Right cardiac atrium (tissue), 5 donors: Measurements from ENCODE around the gene OOSP4A. TPM values are rescaled to one million over a fixed set of nuclear protein-coding genes. Genes with fewer than 3 reads are reported as not detected.

Source experiments
- ATAC-seq, 2 donors: fragments of 200-7000 bp; cut with Tn5 transposase; one replicate each; pipeline versions ENCODE4 v1.8.0 to v1.9.1; 2020; ENCODE audit warnings: moderate library complexity in 2 of 2, mild to moderate bottlenecking in 1 of 2
- DNase-seq, 3 donors: peaks; one replicate each; pipeline ENCODE4 v3.0.0-alpha.2; 2020
- H3K27ac ChIP-seq: one replicate; pipeline ENCODE4 v1.5.1; 2013; ENCODE audit warnings: mild to moderate bottlenecking, low read length, control low read depth, moderate library complexity
- H3K27me3 ChIP-seq: one replicate; pipeline ENCODE4 v1.6.1; 2013; ENCODE audit not compliant: control insufficient read depth, insufficient read depth
- H3K4me1 ChIP-seq: one replicate; pipeline ENCODE4 v1.6.1; 2013; ENCODE audit warnings: low read length; ENCODE audit not compliant: control insufficient read depth, insufficient read depth
- H3K4me3 ChIP-seq: one replicate; pipeline ENCODE4 v1.5.1; 2013; ENCODE audit warnings: low read length, control low read depth
- H3K9me3 ChIP-seq: one replicate; pipeline ENCODE4 v1.6.1; 2013; ENCODE audit warnings: low read length; ENCODE audit not compliant: control insufficient read depth
- WGBS: extraction: QIAGEN DNeasy Blood & Tissue Kit; methylation state at CpG from one replicate; pipeline ENCODE4 v1.1.7; 2013; 5-methylcytosine and 5-hydroxymethylcytosine counted together
- intact Hi-C, 4 donors: fragments of 100-400 bp; cut with DNase I; formaldehyde crosslinking; loops; one replicate each; pipeline versions ENCODE4 v1.11.0 to v1.14.0; 2022 to 2023
- long read RNA-seq, 4 donors: library from polyadenylated mRNA; unstranded; transcript quantifications; one replicate each; pipeline ENCODE4 v2.0.0, GENCODE V29; 2020 to 2021
- polyA plus RNA-seq: library from polyadenylated mRNA; stranded (reverse); fragments of 200-250 nt; gene quantifications from one replicate; pipeline ENCODE4 v1.2.3, GENCODE V29; 2013
- total RNA-seq, 4 donors: library from RNA; stranded (reverse); fragmentation: NEBNext Ultra II Directional; extraction: Animal tissue kit (Norgen Biotek cat#: 25700); gene quantifications; one replicate each; pipeline ENCODE4 v1.2.1, GENCODE V29; 2021
- donor health status: healthy with polysubstance abuse.
- donor health status: DM: no; HTN: yes; CAD: no.
- donor health status: DM: no; HTN: no; CAD: no.
- donor health status: DM: no; HTN: yes; CAD: no; lungs with severe emphysema.
- donor health status: DM: yes; HTN: yes; CAD: no.

The OOSP4A gene
- total RNA-seq, result not detected
- not detected for polyA plus RNA-seq
- long read RNA-seq, donor 1, result 0 reads
- long read RNA-seq, donor 2, result 0 reads
- long read RNA-seq, donor 3, result 0 reads
- long read RNA-seq, donor 4, result 0 reads

GRCh38 chr11:59963733-59964132, at the start of gene OOSP4A:
TSS of gene OOSP4A (plus strand) at chr11:59964033. CDS start at chr11:59964033, 0 bp downstream.
- Histone ChIP-seq H3K4me1 (peaks cover 2% of the 10 kb centered on the region), H3K27me3 (no peaks in the 10 kb centered on the region), H3K9me3 (no peaks in the 10 kb centered on the region), H3K27ac (no peak within 1 kb of the TSS), H3K4me3 (no peak within 1 kb of the TSS)
- DNase-seq (no peak), ATAC-seq (no peak)
- 88% methylated on average over 3 of the region's 3 CpGs for WGBS
- intact Hi-C loops, result no loop called here

DNA sequence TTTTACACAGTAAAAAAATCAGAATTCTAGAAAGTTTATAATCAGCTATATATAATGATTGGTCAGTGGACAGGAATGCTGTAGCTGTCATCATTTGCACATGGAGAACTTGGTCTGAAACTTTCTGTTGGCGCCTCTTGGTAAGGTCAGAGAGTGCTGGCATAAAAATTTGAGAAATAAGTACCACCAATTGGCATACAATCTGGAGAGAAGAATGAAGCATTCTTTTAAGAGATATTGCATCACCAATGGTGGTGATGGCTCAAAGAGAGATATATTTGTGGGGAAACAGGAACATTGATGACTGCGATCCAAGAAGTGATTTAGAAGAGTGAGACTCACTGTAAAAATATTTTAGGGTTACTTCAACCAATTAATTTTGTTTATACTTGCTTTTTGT, 45.4 kb upstream of the OOSP4A start:
- intact Hi-C loops, result no loop called here
- H3K27ac ChIP-seq, result no peak overlapping the region
- peaks cover 5% of the 10 kb centered on the region for H3K9me3 ChIP-seq
- H3K27me3 ChIP-seq, result no peaks in the 10 kb centered on the region
- no peak overlapping the region for H3K4me3 ChIP-seq
- 81% methylated on average over 2 of the region's 2 CpGs for WGBS
- no peaks in the 10 kb centered on the region for H3K4me1 ChIP-seq
- DNase-seq (no peak), ATAC-seq (no peak)

DNA sequence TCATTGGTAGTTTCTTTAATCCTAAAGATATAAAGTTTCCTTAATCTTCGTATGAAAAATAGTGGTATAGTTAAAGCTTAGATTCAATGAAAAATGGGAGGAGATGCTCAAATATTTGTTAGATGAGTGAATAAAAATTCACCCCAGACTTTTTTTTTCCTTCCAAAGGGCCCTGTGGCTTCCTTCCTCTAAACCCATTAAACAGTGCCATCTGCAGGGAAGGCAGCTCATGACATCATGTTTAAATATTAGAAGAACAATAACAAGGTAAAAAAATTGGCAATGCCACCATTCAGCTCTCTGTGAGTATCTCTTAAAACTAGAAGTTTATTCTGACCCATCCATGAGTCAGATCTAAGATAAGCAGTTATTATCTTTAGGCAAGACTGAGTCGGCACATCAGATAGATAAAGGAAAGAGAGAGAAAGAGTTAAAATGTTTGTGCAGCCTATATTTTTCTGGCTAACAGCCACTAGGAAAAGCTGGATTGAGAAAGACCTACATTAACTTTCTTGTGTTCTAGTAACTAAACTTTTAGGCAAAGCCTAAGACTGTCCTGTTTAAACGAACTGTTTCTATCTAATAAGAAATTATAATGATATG, 44.7 kb upstream of the OOSP4A start:
- no peak overlapping the region for H3K27ac ChIP-seq
- ATAC-seq (no peak), DNase-seq (no peak)
- no peaks in the 10 kb centered on the region for H3K27me3 ChIP-seq
- intact Hi-C loops, result no loop called here
- no peak overlapping the region for H3K4me3 ChIP-seq
- WGBS, result 51% methylated on average over 3 of the region's 3 CpGs
- peaks cover 8% of the 10 kb centered on the region for H3K9me3 ChIP-seq
- no peaks in the 10 kb centered on the region for H3K4me1 ChIP-seq

DNA sequence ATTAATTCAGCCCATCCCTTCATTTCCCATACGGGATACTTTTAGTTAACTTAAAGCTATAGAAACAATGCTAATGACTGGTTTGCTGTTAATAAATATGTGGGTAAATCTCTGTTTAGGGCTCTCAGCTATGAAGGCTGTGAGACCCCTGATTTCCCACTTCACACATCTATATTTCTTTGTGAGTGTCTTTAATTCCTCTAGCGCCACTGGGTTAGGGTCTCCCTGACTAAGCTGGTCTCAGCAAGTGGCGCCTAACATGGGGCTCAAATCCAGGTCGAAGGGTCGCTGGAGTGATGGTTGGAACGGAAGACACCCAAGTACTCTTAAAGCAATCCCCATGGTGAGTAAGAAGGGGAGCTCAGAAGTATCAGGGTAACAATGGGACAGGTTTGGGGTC, 40.0 kb upstream of the OOSP4A start:
- 93% methylated on average over 6 of the region's 6 CpGs for WGBS
- intact Hi-C loops, result no loop called here
- ATAC-seq (no peak), DNase-seq (no peak)
- Histone ChIP-seq H3K4me3 (no peak overlapping the region), H3K27me3 (no peaks in the 10 kb centered on the region), H3K27ac (no peak overlapping the region), H3K9me3 (peaks cover 8% of the 10 kb centered on the region), H3K4me1 (no peaks in the 10 kb centered on the region)

DNA sequence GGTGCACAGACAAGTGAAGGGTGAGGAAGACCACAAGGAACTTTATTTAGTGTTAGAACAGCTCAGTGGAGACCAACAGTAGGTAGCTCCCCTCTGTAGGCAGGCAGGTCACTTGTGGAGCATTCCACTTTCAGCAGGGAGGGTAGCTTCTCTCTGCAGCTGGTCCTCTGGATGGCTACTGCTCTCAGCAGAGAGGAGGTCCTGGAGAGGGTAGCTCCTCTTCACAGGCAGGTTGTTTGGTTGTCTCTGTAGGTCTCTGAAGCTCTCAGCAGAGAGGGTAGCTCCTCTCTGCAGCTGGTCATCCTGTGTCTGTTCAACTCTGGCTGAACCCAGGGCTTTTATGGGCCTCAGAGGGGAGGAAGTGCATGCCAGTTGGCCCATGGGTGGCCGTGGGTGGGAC, 32.1 kb upstream of the OOSP4A start:
- WGBS, result 70% methylated on average over 1 of the region's 1 CpG
- ATAC-seq (no peak), DNase-seq (no peak)
- Histone ChIP-seq H3K4me3 (no peak overlapping the region), H3K27me3 (no peaks in the 10 kb centered on the region), H3K4me1 (no peaks in the 10 kb centered on the region), H3K9me3 (no peaks in the 10 kb centered on the region), H3K27ac (no peak overlapping the region)
- intact Hi-C loops, result no loop called here

- no peaks in the 10 kb centered on the region for H3K4me1 ChIP-seq
- 49% methylated on average over 2 of the region's 2 CpGs for WGBS
Observed at GRCh38 chr11:59938132-59938531, 25.7 kb upstream of the OOSP4A start, which contains the start of gene OOSP1. TSS of gene OOSP1 (plus strand) at chr11:59938432. CDS start at chr11:59938455, 23 bp downstream.

GRCh38 chr11:59938718-59939117, 25.1 kb upstream of the OOSP4A start:
- no peak overlapping the region for H3K4me3 ChIP-seq
- ATAC-seq (no peak), DNase-seq (no peak)
- H3K4me1 ChIP-seq, result no peaks in the 10 kb centered on the region
- H3K27ac ChIP-seq, result no peak overlapping the region
- no peaks in the 10 kb centered on the region for H3K9me3 ChIP-seq
- 98% methylated on average over 3 of the region's 3 CpGs for WGBS
- H3K27me3 ChIP-seq, result no peaks in the 10 kb centered on the region
- intact Hi-C loops, result no loop called here

More at GRCh38 chr11:59938132-59938531, 25.7 kb upstream of the OOSP4A start, which contains the start of gene OOSP1:
- no peak for DNase-seq
- no peaks in the 10 kb centered on the region for H3K9me3 ChIP-seq
- intact Hi-C loops, result no loop called here
- H3K27ac ChIP-seq, result no peak within 1 kb of the TSS
- ATAC-seq, result no peak
- H3K27me3 ChIP-seq, result no peaks in the 10 kb centered on the region
- no peak within 1 kb of the TSS for H3K4me3 ChIP-seq

GRCh38 chr11:59939482-59939881, 24.4 kb upstream of the OOSP4A start:
- intact Hi-C loops, result no loop called here
- 72% methylated on average over 2 of the region's 2 CpGs for WGBS
- ATAC-seq (no peak), DNase-seq (no peak)
- no peak overlapping the region for H3K27ac ChIP-seq
- H3K27me3 ChIP-seq, result no peaks in the 10 kb centered on the region
- no peak overlapping the region for H3K4me3 ChIP-seq
- H3K4me1 ChIP-seq, result no peaks in the 10 kb centered on the region
- H3K9me3 ChIP-seq, result no peaks in the 10 kb centered on the region

GRCh38 chr11:59941091-59941490, 22.7 kb upstream of the OOSP4A start:
- Histone ChIP-seq H3K4me1 (no peaks in the 10 kb centered on the region), H3K27me3 (no peaks in the 10 kb centered on the region), H3K9me3 (no peaks in the 10 kb centered on the region), H3K27ac (no peak overlapping the region), H3K4me3 (no peak overlapping the region)
- 77% methylated on average over 4 of the region's 4 CpGs for WGBS
- no peak for DNase-seq
- intact Hi-C loops, result no loop called here
- ATAC-seq, result no peak

GRCh38 chr11:59943997-59944714, 19.7 kb upstream of the OOSP4A start:
- no peak for ATAC-seq
- DNase-seq, result no peak
- intact Hi-C loops, result no loop called here
- Histone ChIP-seq H3K27ac (no peak overlapping the region), H3K4me1 (no peaks in the 10 kb centered on the region), H3K4me3 (no peak overlapping the region), H3K27me3 (no peaks in the 10 kb centered on the region), H3K9me3 (no peaks in the 10 kb centered on the region)
- WGBS, result 88% methylated on average over 3 of the region's 3 CpGs

- Histone ChIP-seq H3K4me3 (no peak overlapping the region), H3K27me3 (no peaks in the 10 kb centered on the region), H3K4me1 (no peaks in the 10 kb centered on the region), H3K27ac (no peak overlapping the region), H3K9me3 (no peaks in the 10 kb centered on the region)
- intact Hi-C loops, result no loop called here
- ATAC-seq (no peak), DNase-seq (no peak)
- 47% methylated on average over 2 of the region's 2 CpGs for WGBS
Observed at GRCh38 chr11:59944720-59945119, 19.1 kb upstream of the OOSP4A start.
